Stimulated activated CD8-positive, alpha-beta memory T cell treated with anti-CD3 and anti-CD28 coated beads, Interleukin-4, amount 100 ng/mL, for 48 hours (primary cell): Measurements from ENCODE around the gene MTARC2.

Experiments
- DNase-seq: peaks from one replicate; pipeline ENCODE4 v3.0.0-alpha.2; 2020

MTARC2 gene

DNA sequence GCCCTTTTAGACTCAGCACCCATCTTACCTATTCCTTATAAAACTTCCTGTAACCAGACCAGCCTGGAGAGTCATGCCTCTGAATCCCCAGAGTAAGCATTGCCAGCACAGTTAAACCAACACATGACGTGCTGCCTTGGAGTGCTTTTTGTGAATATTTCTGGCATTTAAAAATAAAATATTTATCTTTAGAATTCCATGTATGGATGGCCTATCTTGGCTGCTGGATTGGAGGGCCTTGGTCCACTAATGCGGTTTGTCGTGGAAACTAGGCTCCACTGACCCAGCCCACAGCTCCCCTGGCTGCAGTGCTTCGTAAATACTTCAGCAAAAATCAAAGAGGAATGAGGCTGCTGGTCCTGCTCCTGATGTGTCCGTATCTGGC lies 56.1 kb downstream of the MTARC2 start:
- DNase-seq, result no peak

DNA sequence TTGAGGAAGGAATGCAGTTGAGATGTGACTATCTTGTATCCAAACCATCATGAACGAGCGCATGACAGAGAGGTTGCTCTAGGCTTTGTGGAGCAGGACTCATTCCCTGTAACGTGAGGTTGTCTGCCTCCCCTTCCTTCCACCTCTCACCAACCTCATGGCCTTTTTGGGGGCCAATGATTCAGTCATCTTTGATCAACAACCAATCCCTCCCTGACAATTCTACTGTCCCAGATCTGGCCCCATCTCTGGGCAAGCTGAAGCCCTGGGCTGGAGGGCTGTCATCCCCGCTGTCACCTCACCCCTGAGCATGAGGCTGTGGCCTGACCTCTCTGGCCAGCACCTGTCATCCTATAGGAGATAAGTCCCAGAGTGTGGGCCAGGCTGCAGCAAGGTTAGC lies 58.3 kb downstream of the MTARC2 start:
- DNase-seq, result no peak

DNA sequence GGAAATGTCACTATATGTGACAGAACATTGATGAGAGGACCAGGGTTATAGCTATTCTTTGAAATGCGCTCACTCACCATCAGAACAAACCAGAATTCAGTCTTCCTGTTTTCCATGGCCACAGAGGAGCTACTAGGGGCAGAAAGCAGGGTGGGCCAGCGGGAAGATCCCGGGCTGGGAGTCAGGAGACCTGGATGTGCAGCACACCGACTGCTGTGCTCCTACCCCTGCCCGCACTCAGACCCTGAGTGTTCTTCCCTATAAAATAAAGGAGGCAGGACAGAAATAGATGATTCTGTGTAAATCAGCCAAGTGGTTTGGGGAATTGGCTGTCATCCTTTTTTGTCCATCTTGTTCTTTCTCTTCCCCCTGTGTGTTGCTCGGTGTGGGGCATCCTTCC lies 59.6 kb downstream of the MTARC2 start:
- DNase-seq, result no peak

DNA sequence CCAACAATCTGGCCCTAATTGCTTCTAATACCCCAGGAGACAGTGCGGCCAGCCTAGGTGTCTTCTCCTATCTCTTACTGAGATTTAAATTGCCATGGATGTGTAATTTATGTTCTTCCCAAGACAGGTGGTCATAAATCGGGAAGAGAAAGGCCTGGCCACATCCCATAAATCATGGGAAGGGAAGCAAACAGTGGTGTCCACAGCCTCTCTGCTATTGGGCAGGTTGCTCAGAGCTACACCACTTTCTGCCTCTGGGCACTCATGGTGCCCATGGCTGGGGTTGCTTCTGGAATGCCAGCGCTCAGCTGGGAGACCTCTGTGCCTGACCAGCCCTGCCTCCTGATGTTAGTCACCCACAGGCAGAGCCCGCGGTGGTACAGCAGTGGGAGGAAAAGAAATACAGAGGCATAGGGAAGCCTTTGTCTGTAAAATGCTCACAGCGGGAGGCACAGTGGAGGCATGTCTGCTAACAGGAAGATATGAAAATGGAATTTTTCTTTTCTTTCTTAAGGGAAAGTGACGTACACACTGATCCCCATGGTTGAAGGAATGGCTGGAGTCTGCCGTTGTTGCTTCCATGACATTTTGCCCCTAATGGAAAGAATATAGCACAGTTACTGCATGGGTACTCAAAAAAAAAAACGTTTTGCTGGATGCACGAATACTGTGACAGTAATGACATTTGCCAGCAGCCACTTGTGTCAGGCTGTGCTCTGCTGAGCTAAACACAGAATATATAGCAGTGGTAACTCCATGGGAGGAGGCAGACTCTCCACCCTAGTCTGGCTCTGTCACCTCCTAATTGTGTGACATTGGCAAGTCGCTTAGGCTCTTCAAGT lies 60.4 kb downstream of the MTARC2 start:
- no peak for DNase-seq

DNA sequence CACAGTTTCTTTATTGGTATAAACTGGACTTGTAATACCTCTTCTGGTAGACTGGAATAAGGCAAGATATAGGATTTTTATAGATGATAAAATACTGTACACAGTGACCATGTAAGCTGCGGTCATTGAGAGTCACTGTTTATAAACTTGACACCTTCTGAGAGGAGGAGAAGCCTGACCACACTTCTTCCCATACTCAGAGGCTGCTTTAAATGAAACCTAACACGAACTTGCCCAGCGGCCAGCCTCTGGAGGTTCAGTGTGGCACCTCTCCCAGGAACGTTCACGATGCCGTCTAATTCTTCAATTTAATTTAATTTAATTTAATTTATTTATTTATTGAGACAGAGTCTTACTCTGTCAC lies 61.0 kb downstream of the MTARC2 start:
- DNase-seq, result no peak

DNA sequence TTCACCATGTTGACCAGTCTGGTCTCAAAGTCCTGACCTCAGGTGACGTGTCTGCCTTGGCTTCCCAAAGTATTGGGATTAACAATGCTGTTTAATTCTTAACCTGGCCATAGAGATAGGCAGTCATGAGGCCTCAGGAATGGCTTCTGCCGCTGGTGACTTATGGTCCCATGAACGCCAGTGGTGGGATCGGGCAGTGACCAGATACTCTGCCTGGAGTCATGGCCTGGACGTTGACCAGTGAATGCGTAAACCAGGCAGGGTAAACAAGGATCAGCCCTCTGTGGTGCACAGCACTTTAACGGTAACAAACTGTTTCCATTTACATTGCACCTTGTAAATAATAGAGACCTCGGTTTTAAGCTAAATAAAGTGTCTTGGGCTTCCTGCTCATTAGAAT lies 61.6 kb downstream of the MTARC2 start:
- no peak for DNase-seq

DNA sequence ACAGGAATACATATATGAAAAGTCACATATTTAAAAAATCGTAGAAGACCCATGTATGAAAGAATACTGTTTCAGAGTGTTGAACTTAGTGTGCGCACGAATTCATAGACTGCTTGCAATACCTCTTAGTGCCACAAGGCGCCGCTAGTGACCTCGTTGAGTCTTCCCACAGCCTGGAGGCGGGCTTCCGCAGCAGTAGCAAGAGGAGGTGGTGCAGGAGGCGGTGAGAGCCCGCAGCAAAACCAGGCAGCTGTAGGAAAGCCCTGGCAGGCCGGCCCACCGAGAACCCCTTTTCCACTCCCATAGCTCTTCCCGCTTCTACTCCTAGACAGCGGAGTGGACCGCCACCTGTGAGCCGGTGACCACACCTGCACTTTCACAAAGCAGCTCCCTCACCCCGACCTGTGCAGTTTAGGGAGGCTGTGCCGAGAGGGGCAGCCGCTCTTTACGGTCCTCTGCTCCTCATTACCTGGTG lies 62.1 kb downstream of the MTARC2 start:
- peak; percentile 80 for DNase-seq

DNA sequence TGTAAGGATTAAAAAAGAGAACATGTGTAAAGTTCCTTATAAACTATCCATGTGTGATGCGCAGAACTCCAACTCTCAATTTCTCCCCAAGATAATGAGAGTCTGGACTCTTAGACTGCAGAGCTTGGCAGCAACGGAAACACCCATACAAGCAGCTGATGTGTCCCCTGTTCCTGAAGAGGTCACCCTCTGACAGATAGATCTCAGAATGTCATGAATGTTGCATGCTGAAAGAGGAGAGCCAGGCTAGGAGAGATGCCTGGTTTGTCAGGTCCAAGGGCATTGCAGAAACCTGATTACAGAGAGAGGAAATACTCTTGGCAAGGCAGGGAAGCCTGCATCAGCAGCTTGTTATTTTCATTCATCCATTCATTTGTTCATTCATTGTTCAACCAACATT lies 62.8 kb downstream of the MTARC2 start:
- no peak for DNase-seq

DNA sequence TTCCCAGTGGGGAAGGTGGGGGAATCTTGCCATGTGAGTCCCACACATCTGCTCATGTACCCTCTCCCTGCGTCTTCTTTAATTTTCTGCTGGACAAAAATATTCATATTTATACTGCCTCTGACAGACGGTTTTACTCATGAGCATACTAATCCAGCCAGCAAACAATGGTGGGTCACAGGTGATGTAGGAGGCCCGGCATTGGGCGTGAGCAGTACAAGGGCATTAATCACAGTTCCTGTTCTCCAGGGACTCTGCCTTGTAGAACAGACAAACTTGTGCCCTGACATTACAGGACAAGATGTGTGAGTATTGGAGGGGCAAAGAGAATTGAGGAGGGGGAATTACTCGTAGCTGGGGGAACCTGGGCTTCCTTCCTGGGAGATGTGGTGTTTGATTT lies 63.6 kb downstream of the MTARC2 start:
- DNase-seq, result no peak

DNA sequence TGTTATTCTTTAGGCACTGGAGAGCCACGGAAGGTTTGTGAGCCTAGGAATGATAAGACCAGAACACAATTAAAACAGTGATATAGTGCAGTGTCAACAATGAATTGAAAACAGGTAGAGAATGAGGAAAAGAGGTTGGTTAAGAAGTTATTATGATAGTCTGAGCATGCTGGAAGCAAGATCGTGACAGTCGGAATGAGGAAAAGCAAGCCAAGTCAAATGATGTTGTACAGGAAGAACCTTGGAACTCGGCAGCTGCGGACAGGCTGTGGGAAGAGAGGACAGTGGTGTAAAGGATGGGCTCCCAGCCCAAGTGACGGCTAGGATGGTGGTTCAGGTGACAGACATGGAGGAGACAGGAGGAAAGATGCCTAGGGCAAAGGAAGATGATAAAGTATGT lies 64.2 kb downstream of the MTARC2 start:
- no peak for DNase-seq

DNA sequence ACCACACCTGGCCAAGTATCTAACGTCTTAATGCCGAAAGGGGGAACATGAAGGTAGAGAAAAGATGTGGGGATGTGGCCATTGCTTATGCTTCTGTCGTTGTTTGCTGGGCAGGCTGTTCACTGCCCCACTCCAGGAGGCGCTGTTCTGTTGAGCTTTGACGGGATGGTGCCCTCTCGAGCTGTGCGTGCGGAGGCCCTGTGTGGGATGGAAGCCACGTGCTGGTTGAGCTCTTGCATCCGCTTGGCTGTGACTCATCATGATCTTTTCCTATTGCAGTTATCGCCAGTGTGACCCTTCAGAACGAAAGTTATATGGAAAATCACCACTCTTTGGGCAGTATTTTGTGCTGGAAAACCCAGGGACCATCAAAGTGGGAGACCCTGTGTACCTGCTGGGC lies 64.9 kb downstream of the MTARC2 start:
- DNase-seq, result no peak

DNA sequence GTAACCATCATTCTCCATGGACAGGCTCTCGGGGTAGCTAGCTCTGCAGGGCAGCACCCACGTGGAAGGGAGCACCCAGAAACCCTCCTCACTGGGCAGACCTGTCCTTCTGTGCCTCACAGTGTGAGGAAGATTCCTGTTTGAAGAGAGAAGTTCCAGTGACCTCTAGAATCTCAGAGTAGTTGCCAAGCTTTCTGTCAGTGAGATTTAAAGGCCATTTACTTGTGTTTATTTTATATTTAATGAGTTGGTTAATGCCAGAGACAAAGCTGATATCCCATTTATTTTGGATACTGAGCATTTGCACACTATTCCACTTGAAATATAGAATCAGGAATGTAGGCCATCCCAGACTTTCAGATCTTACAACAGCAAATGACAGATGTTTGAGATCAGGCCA lies 67.3 kb downstream of the MTARC2 start:
- DNase-seq, result no peak

DNA sequence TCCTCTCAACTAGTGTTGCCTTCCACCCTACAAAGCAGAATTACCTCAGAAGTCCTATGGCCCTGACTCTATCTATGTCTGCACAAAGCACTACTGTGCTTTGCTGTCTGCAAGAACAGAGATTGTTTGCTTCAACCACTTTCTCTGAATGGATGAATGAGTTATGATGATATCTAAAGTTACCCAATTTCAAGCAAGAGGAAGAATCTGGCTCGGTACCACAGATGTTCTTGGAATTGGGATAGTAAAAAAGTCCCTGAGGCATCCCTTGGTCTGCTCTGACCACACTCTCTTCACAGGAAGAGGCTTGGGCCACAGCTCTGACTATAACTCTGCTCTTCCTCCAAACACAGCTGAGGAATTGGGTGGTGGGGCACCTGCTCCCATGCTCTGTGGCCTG lies 69.8 kb downstream of the MTARC2 start:
- no peak for DNase-seq

DNA sequence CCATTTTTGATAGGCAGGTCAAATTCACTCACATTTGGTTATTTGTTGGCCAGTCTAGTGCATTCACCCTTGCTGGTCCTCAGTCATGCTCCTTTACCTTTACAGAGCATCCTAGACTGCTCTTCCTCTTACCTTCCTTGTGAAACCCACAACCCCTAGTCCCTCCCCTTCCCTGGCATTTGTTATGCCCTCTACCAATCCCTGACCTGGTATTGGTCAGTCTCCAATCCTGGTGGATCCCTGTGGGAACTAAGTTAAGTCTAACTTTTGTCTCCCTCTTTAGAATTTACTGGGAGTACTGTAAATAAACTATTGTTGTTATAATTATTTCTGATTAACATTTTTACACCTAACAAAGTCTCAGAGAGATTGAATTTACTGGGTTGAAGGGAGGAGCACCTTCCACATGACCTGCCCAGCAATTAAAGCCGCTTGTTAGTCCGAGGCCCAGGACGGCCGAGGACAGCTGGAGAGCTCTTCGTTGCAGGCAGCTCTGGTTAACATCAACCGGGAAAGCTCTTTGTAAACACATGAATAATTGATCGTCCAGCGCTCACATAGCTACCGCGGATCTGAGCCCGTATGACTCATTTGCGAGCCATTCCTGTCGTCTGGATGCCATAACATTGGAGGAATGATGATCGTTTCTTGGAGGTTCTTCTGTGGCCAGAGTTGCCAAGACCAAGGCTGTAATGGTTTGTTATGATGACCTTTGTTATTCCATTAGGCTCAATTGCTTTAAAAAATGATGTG lies 70.5 kb downstream of the MTARC2 start:
- DNase-seq, result no peak

DNA sequence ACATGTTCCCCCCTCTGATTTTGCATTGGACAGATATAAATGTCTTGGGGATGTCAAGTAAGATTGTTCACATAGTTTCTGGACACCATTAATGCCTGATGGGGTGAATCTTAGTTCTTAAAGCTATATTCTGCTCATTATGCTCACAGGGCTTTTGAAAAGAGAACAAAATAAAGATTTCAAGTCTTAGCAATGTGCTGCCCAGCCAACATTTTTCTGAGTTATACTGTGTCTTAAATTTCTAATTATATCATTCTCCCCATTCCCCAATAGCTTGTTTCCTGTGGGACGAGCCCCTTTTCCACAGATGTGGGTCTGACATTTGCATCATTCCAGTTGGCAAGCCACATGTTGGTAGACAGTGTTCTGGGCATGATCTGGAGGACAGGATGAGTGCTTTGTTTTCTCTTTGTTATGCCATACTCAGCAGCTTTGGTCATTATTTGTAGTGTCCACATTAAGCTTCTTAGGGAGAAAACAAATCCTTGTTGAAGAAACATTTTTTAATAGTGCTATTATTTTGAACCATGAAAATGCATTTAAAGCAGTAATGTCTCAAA lies 71.4 kb downstream of the MTARC2 start:
- DNase-seq, result no peak

DNA sequence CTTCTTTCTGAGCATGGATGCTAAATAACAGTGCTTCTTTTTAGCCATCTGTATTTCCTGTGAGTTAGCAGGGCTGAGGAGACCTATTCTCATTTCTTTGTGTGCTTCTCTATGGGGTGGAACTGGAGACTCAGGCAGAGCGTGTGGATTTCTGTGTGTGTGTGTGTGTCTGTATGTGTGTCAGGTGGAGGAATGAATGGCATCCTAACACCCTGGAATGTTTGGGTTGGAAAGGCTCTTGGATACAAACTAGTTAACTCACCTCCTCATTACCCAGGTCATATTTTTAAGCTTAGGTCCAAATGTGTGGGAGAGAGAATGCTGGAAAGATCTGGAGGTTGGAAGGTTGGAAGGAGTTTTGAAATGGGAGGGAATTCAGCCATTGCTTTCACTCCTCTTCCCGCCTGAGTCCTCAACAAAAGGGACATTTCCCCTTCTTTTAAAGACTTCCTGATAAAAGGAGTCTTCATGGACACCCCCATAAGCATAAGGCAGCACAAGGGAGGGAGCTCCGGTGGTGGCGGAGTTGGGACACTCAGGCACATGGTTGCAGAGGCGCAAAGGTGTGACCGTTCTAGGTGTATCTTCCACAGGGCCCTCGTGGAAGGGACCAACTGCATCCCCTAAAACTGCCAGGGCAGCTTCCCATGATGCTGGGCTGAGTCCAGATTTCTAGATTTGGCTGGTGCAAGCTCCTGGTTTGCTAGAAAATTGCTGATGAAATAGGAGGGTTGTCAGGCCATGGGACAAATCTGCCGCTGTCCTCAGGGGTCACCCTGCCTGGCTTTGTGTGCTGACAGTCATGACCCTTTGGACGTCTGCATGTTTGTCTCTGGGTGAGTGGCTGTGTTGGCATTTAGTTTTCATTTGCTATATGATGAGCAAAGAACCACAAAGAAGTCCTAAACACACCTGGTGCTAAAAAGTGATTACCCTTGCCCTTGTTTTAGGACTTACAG lies 76.2 kb downstream of the MTARC2 start:
- DNase-seq, result no peak

DNA sequence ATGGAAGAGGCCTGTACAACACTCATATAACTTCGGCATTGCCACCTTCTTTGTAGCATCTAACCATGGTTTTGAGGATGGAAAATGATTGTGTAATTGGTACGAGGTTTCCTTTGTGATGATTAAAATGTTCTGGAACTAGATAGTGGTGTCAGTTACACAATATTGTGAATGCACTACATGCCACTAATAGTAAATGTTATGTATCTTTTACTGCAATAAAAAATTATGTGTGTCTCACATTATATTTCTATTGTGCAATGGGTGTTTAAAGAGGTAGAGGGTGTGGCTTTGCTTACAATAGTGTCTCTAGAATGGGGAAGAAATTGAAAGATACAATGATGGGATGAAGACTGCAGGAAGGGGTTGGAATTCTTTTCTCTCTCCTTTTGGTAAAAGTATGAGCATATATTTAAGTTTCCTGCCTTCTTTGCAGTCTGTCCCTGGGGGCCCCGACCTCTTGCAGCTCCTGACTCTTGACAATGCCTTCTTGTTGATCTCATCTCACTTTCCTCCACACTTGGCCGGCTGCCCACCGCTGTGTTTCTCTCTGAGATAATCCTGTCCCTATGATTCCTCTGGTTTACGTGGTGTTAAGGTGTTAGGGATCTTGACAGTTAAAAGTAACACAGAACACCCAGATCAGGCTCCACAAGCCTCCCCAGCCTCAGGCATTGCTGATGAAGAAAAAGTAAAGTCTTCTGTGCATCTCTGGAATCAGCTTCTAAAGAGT lies 77.9 kb downstream of the MTARC2 start:
- DNase-seq, result no peak

DNA sequence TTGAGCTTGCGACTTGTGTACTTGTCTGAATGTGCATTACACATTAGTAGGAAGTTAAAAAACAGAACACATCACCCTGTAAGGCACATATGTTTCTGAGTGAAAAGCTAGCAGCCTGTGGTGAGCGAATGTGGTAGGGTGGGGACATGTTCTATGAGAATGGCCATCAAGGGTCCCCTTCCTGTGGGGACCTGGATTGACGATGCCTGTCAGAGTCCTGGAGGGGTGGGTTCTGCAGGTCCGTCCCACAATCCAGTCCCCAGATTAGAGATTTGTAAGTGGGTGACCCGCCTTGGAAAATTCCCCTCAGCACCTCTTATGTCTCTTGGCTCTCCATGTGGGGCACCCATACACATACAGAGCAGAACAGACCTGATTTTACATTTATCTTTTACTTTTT lies 78.6 kb downstream of the MTARC2 start:
- no peak for DNase-seq

DNA sequence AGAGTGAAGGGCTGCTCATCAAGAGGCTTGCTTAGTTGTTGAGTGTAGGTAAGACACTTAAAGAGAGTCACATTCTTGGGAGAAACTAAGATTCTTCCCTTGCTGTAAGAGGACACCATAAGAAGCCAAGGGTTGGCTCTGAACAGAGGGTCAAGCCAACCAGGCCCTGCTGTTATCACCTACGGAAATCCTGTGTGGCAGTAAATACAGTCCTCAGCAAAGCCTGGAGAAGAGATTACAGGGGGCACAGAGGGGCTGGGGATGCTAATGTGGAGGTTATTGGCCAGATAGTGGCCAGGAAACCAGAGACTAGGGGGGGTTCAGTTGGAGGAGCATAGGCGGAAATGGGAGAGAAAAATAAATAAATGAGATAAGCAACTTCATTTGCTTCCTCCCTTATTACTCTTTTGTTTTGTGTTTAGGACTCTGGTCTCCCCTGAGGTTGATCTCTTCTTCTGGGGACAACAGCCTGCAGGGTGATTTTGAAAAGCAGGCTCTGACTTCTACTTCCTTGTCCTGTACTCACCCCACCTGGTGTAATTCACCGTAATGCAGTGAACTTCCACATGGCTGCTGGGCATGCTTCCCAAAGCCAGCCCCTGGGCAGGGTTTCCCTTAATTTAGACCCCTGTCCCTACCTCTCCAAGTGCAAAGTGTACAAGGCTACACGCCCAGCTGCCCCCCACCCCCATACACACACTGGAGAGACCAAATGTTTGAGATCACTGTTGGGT lies 79.5 kb downstream of the MTARC2 start:
- no peak for DNase-seq

DNA sequence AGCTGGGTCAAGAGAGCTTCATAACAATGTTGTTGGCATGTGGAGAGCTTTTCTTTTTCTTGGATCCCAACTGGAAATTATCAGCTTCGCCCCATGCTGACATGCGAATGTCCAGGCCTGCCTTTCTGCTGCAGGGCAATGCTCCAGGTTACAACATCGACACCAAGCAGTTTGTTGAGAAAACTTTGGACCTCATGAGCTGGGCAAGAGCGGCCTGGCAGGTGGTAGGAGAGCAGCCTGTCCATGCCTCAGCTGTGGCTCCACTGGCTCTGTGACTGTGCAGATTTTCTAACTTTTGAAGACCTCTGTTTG lies 80.0 kb downstream of the MTARC2 start:
- DNase-seq, result no peak

DNA sequence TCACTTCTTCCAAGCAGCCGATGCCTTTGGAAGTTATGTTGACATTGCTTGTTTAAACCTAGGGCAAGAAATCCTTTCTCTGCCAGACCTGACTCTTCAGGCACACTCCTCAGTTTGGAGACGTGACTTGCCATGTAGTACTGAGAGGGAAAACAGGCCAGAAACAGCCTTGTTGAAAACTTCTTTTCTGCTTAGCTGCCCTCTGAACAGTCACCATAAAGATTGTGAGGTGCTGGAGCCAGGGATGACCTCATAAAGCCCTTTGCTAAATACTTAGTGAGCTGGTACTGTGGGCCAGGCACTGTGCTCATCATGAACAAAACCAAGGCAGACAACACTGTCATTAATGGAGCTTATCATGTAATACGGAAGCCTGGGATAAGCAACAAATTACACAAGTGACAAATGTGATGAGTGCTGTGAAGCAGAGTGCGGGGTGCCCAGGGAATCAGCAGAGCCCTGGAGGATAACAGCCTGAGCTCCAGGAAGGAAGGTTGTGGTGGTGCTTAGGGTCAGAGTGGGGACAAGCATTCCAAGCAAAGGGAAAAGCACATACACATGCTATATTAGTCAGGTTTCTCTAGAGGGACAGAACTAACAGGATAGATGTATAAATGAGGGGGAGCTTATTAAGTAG lies 80.9 kb downstream of the MTARC2 start:
- no peak for DNase-seq
